Fibroblast of villous mesenchyme (primary cell): ENCODE measurements around the gene CCR7. TPM values are rescaled to one million over a fixed set of nuclear protein-coding genes. Genes with fewer than 3 reads are reported as not detected.
"Not testable (repeated sequence)": the region's sequence is repeated elsewhere in the genome, so short reads cannot be mapped to it uniquely, and the experiment has no call there.

Experiments used
- DNase-seq: peaks from one replicate; pipeline ENCODE4 v3.0.0-alpha.2; 2010; ENCODE audit warnings: low read depth
- H3K4me3 ChIP-seq: 2 replicates; pipeline ENCODE4 v1.5.1; 2011; ENCODE audit warnings: low read depth, mild to moderate bottlenecking, low read length
- CTCF ChIP-seq: IDR thresholded peaks from 2 replicates; pipeline ENCODE4 v1.5.1; 2012; ENCODE audit warnings: low read depth, mild to moderate bottlenecking, low read length; ENCODE audit not compliant: insufficient read depth
- total RNA-seq: library from RNA; depleted of rRNA; stranded (reverse); fragments of >200 nt; gene quantifications from 2 replicates; pipeline ENCODE4 v1.2.3, GENCODE V29; 2012

Gene CCR7
- total RNA-seq, 1 donor, result not detected

DNA sequence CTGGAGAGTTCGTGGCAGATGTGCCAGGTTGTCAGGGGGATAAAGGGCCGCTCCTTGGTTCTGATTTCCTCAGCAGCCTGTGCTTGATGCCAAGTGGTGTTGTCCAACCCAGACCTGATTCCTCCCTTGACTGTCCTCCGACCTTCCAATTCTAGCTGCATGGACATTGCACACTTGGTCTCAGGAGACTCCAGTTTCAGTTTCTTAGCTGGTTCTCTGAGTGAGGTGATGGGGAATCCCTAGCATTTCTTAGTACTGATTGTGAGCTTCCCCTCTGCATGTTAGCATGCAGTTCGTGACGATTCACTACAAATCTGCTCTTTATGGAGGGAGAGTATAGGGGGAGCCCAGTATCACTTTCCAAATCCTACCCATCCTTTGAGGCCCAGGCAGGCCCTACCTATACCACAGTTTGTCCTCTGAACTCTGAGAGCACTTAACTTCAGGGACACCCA, 12.4 kb upstream of the CCR7 start:
- H3K4me3 ChIP-seq, result no peak overlapping the region
- no peak for DNase-seq
- no peak for TF ChIP-seq CTCF

DNA sequence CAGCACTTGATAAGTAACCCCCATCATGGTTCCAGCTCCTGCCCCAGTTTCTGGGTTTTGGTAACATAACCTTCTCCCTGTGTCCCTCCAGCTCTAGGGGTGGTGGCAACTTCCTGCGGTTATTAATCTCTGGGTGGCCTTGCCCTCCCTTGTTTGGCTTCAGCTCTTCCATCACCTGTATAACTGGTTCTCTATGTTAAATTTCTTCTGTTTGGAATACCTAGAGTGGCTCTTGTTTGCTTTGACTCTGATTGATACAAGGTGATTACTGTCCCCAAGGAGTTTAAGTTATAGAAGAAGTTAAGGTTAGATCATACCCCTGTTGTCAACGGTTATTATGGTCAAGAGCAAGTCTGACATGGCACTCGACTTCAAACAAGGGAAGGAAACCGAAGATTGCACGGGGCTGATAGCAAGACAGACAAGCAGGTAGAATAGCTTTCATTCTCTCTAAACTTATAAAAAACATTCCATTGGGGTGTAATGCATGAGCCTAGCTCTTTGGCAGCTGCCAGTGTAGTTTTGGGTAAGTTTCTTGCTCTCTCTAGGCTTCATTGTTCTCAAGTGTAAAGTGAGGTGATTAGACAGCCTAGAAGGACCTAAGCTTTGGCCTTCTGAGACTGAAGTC, 11.0 kb upstream of the CCR7 start:
- TF ChIP-seq CTCF, result no peak
- H3K4me3 ChIP-seq, result no peak overlapping the region
- DNase-seq, result no peak

DNA sequence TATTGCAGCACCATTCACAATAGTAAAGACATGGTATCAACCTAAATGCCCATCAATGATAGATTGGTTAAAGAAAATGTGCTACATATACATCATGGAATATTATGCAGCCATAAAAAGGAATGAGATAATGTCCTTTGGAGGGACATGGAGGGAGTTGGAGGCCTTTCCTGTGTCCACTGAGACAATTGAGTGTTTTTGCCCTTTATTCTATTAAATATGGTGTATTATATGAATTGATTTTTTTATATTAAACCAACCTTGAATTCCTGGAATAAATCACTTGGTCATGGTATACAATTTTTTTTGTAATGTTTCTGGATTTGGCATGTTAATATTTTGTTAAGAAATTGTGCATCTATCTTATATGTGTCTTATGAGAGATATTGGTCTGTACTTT, 9.0 kb upstream of the CCR7 start:
- no peak for DNase-seq
- H3K4me3 ChIP-seq, result no peak overlapping the region
- no peak for TF ChIP-seq CTCF

DNA sequence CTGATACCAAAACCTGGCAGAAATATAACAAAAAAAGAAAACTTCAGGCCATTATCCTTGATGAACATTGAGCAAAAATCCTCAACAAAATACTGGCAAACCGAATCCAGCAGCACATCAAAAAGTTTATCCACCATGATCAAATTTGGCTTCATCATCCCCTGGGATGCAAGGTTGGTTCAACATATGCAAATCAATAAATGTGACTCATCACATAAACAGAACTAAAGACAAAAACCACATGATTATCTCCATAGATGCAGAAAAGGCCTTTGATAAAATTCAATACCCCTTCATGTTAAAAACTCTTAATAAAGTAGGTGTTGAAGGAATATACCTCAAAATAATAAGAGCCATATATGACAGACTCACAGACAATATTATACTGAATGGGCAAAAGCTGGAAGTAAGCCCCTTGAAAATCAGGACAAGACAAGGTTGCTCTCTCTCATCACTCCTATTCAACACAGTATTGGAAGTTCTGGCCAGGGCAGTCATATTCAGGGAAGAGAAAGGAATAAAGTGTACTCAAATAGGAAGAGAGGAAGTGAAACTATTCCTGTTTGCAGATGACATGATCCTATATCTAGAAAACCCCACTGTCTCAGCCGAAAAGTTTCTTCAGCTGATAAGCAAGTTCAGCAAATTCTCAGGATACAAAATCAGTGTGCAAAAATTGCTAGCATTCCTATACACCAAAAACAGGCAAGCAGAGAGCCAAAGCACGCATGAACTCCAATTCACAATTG, 7.1 kb upstream of the CCR7 start:
- not testable (repeated sequence) for DNase-seq, H3K4me3 ChIP-seq

GRCh38 chr17:40568074-40568836, 3.0 kb upstream of the CCR7 start:
- DNase-seq, result no peak
- TF ChIP-seq CTCF, result no peak

GRCh38 chr17:40567377-40567776, 2.1 kb upstream of the CCR7 start:
- TF ChIP-seq CTCF, result no peak
- no peak overlapping the region for H3K4me3 ChIP-seq
- DNase-seq, result no peak

More at GRCh38 chr17:40568074-40568836, 3.0 kb upstream of the CCR7 start:
- H3K4me3 ChIP-seq, result no peak overlapping the region
